ENCODE measurements around the gene KRT12. TPM values are rescaled to one million over a fixed set of nuclear protein-coding genes. Genes with fewer than 3 reads are reported as not detected.

The KRT12 gene
- total and polyA plus RNA-seq, 9 of the 15 experiments (the other 6 are each of a cell fraction or from before 2014, with no cell fraction given): 0.18 to 7.0 (median 2.2) TPM

- ChIA-PET CTCF (ENCODE audit: low intra/inter-chr PET ratio) (interaction anchor here (0.9 to 3.8 kb wide), 5 partner anchors 374 to 752 kb away, joined by 3 to 36 read pairs (median 22); no protein-coding TSS in a partner anchor), POLR2A (interaction anchor here (0.6 kb wide), 1 partner anchor 22 kb away, joined by 3 read pairs; no protein-coding TSS in a partner anchor)
- H3K36me3 ChIP-seq (ENCODE audit: control insufficient read depth, insufficient read depth, low read length): no peaks in the 10 kb centered on the region
- no peak overlapping the region for H3K4me3 ChIP-seq
- ATAC-seq (no peak), FAIRE-seq (no peak), DNase-seq (ENCODE audit: extremely low read depth in 1 of 4, low spot score in 3 of 4) (no peak)
- no peak overlapping the region for H3K9ac ChIP-seq (ENCODE audit: insufficient read depth in 1 of 2, low read depth in 2 of 2, low read length in 2 of 2)
- TF ChIP-seq RHOXF2B (CRISPR knock-in tag; conservative IDR thresholded peaks at IDR 0.05) (no peak), KLF6 (CRISPR knock-in tag; IDR thresholded peaks at IDR 0.05; ENCODE audit: borderline replicate concordance) (no peak), RUNX1 (IDR thresholded peaks at IDR 0.05; ENCODE audit: low read depth) (no peak), KDM4B (IDR thresholded peaks at IDR 0.05; ENCODE audit: borderline replicate concordance in 2 of 2, low read depth in 1 of 2) (no peak), POU5F1 (IDR thresholded peaks at IDR 0.05; ENCODE audit: borderline replicate concordance, low read depth, low read length, partially characterized antibody) (no peak), TAF7 (tag; IDR thresholded peaks at IDR 0.05) (no peak), CBX8 (IDR thresholded peaks at IDR 0.05; ENCODE audit: borderline replicate concordance, extremely low read depth, low read depth, low read length, poor library complexity, severe bottlenecking) (no peak), GTF2F1 (IDR thresholded peaks at IDR 0.05; ENCODE audit: low read depth, low read length) (no peak), RBFOX2 (IDR thresholded peaks at IDR 0.05; ENCODE audit: low read depth, low read length) (no peak), FOXA3 (CRISPR knock-in tag; conservative IDR thresholded peaks at IDR 0.05 in 1 of 2, IDR thresholded peaks at IDR 0.05 in 1 of 2) (no peak)
- H3K79me2 ChIP-seq (ENCODE audit: control insufficient read depth, insufficient read depth, low read length): no peaks in the 10 kb centered on the region
- intact Hi-C loops (cut with micrococcal nuclease) (no loop called here), in situ Hi-C loops (cut with MboI) (no loop called here)
- 0% methylated on average over 3 of the region's 3 CpGs for WGBS (ENCODE audit: insufficient coverage, low coverage, missing lambda C conversion rate)
- no peak overlapping the region for H3K4me2 ChIP-seq (ENCODE audit: insufficient read depth, low read length)
- no TSS peak for BruUV-seq (replicated peaks)
- peaks cover 23 to 30% of the 10 kb centered on the region in 2 experiments for H3K27me3 ChIP-seq (ENCODE audit: control insufficient read depth in 2 of 2, insufficient read depth in 2 of 2, low read length in 2 of 2)
- H3K4me1 ChIP-seq (replicated peaks in 1 of 2; ENCODE audit: control insufficient read depth in 2 of 2, insufficient read depth in 2 of 2, low read length in 2 of 2): no peaks in the 10 kb centered on the region
- H3K9me1 ChIP-seq (ENCODE audit: control insufficient read depth, insufficient read depth, low read length): no peaks in the 10 kb centered on the region
- no peaks in the 10 kb centered on the region for H4K20me1 ChIP-seq (replicated peaks; ENCODE audit: control insufficient read depth, insufficient read depth, low read length)
- H3K9me3 ChIP-seq (replicated peaks; ENCODE audit: control insufficient read depth, insufficient read depth, low read depth, low read length): no peaks in the 10 kb centered on the region
- H2AFZ ChIP-seq (ENCODE audit: low read depth, low read length): no peak overlapping the region
- no peak overlapping the region for H3K27ac ChIP-seq (ENCODE audit: extremely low read depth, low read depth, low read length)
Observed at GRCh38 chr17:40910441-40910841, 43.4 kb upstream of the KRT12 start.
